GM12892 (cell line): ENCODE results near the gene DELE1.

Experiments
- POLR2A ChIP-seq: IDR thresholded peaks from 2 replicates; pipeline ENCODE4 v1.6.1; 2011; ENCODE audit warnings: low read depth, low read length, control low read depth
- POLR2AphosphoS5 ChIP-seq: IDR thresholded peaks from 2 replicates; pipeline ENCODE4 v1.6.1; 2011; ENCODE audit warnings: low read depth, low read length, control low read depth
- TAF1 ChIP-seq: IDR thresholded peaks from 2 replicates; pipeline ENCODE4 v1.6.1; 2011; ENCODE audit warnings: low read depth, mild to moderate bottlenecking, control low read depth, low read length, borderline replicate concordance

DNA sequence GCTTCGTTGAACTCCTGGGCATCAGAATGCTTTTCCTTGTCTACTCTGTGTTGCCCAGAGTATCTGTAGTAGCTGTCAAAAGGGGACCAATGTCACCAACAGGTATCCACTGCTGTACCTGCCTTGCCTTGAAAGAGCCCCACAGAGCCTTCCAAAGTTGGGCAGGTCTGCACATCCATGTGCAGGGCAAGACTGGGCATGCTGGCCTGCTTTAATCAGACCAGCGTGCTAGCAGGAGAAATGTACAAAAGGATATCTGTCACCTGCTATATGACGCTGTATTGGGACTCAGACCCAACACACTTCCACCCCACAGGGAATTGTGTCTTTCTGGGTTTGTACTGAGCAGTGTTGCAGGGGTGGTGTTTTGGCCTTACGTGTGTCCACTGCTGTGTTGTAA is 11.9 kb downstream of the DELE1 start:
- no peak for TF ChIP-seq POLR2A
- TF ChIP-seq POLR2AphosphoS5, result no peak
- no peak for TF ChIP-seq TAF1
